ENCODE data around the gene MDC1. TPM values are rescaled to one million over a fixed set of nuclear protein-coding genes. Genes with fewer than 3 reads are reported as not detected.

Gene MDC1
- total and polyA plus RNA-seq, 2 of the 13 experiments (the other 11 are each of a cell fraction or from before 2014, with no cell fraction given), result 8.4 to 14.0 TPM

GRCh38 chr6:30719791-30720737, 3.0 kb upstream of the MDC1 start, which contains the start of gene TUBB (continued):
- TF ChIP-seq ZNF142 (CRISPR knock-in tag; IDR thresholded peaks at IDR 0.05) (peak; percentile 67; the same call in 1 of the 2 replicates), ZNF296 (CRISPR knock-in tag; conservative IDR thresholded peaks at IDR 0.05) (peak; percentile 65; the same call in 1 of the 2 replicates), PHF5A (CRISPR knock-in tag; IDR thresholded peaks at IDR 0.05; ENCODE audit: low read depth, unreplicated experiment) (peak; percentile 66), ZMYM3 (CRISPR knock-in tag; IDR thresholded peaks at IDR 0.05) (0 out of 2 replicates have a peak, but pooled peaks have one; percentile 19), ZC3H4 (CRISPR knock-in tag; IDR thresholded peaks at IDR 0.05; ENCODE audit: borderline replicate concordance) (0 out of 2 replicates have a peak, but pooled peaks have one; percentile 41), MIER3 (CRISPR knock-in tag; IDR thresholded peaks at IDR 0.05; ENCODE audit: borderline replicate concordance) (0 out of 2 replicates have a peak, but pooled peaks have one; percentile 36), ZNF256 (CRISPR knock-in tag; conservative IDR thresholded peaks at IDR 0.05) (0 out of 2 replicates have a peak, but pooled peaks have one; percentile 64), IRX3 (CRISPR knock-in tag; IDR thresholded peaks at IDR 0.05; ENCODE audit: borderline replicate concordance, low read depth) (peak; percentile 67; the same call in 1 of the 2 replicates), ZNF790 (CRISPR knock-in tag; IDR thresholded peaks at IDR 0.05; ENCODE audit: borderline replicate concordance) (no peak), MXD3 (CRISPR knock-in tag; IDR thresholded peaks at IDR 0.05) (peak; percentile 87), ZBTB33 (CRISPR knock-in tag; IDR thresholded peaks at IDR 0.05) (peak; percentile 59; the same call in 1 of the 2 replicates), ZNF530 (CRISPR knock-in tag; IDR thresholded peaks at IDR 0.05; ENCODE audit: low read depth) (no peak), PHF8 (CRISPR knock-in tag; IDR thresholded peaks at IDR 0.05) (peak; percentile 67), ZNF614 (CRISPR knock-in tag; IDR thresholded peaks at IDR 0.05; ENCODE audit: borderline replicate concordance) (no peak; the same call in 1 of the 2 replicates), ZFP90 (CRISPR knock-in tag; IDR thresholded peaks at IDR 0.05; ENCODE audit: borderline replicate concordance) (peak; percentile 74; the same call in 1 of the 2 replicates), CSRNP1 (CRISPR knock-in tag; IDR thresholded peaks at IDR 0.05) (peak; percentile 74; the same call in 1 of the 2 replicates), ZKSCAN5 (CRISPR knock-in tag; IDR thresholded peaks at IDR 0.05) (0 out of 2 replicates have a peak, but pooled peaks have one; percentile 39)

Data from HepG2 (cell line).